Fibroblast of pulmonary artery (primary cell): ENCODE results near the gene SHISA7.

ENCODE experiments used
- DNase-seq: peaks from one replicate; pipeline ENCODE4 v3.0.0-alpha.2; 2010; ENCODE audit warnings: low read depth
- H3K4me3 ChIP-seq: replicated peaks from 2 replicates; pipeline ENCODE4 v1.5.1; 2011; ENCODE audit warnings: low read depth, mild to moderate bottlenecking, control low read depth, low read length, moderate library complexity
- CTCF ChIP-seq: IDR thresholded peaks from 2 replicates; pipeline ENCODE4 v1.5.1; 2011; ENCODE audit warnings: mild to moderate bottlenecking, control low read depth, low read length, inconsistent platforms; ENCODE audit errors: missing control alignments

The SHISA7 gene

GRCh38 chr19:55443045-55443823 lies at the start of gene SHISA7:
SHISA7 (minus strand) TSS chr19:55443300; CDS start chr19:55442863, 437 bp downstream.
- no peak for TF ChIP-seq CTCF
- DNase-seq, result no peak
- no peak within 1 kb of the TSS for H3K4me3 ChIP-seq

GRCh38 chr19:55492362-55492944 lies 49.4 kb upstream of the SHISA7 start:
- H3K4me3 ChIP-seq, result no peak overlapping the region
- DNase-seq, result no peak
- TF ChIP-seq CTCF, result no peak

GRCh38 chr19:55491546-55492360 lies 48.7 kb upstream of the SHISA7 start:
- no peak overlapping the region for H3K4me3 ChIP-seq
- DNase-seq, result no peak

GRCh38 chr19:55490478-55491432 lies 47.7 kb upstream of the SHISA7 start:
- no peak for DNase-seq
- H3K4me3 ChIP-seq, result no peak overlapping the region
- TF ChIP-seq CTCF, result no peak

More at GRCh38 chr19:55491546-55492360, 48.7 kb upstream of the SHISA7 start:
- no peak for TF ChIP-seq CTCF

- no peak for TF ChIP-seq CTCF
- DNase-seq, result no peak
- no peak overlapping the region for H3K4me3 ChIP-seq
These were observed 46.8 kb upstream of the SHISA7 start for GRCh38 chr19:55489711-55490477.
